ENCODE results near the gene AP3B2. TPM values are rescaled to one million over a fixed set of nuclear protein-coding genes. Genes with fewer than 3 reads are reported as not detected.

AP3B2 gene
- polyA plus RNA-seq, 1 experiment: 0.22 TPM

- DNase-seq (ENCODE audit: low read depth, low spot score): no peak
- Histone ChIP-seq H3K27ac (ENCODE audit: low read depth, low read length) (no peak overlapping the region), H3K4me3 (ENCODE audit: low read depth, low read length) (no peak overlapping the region), H3K9me3 (ENCODE audit: control insufficient read depth, insufficient read depth, low read length) (peaks cover 11% of the 10 kb centered on the region; the same call in 1 of the 2 replicates), H3K27me3 (ENCODE audit: control insufficient read depth, insufficient read depth, low read length) (peaks cover 32% of the 10 kb centered on the region)
- POLR2A ChIA-PET: no interaction called here
- TF ChIP-seq CTCF (IDR thresholded peaks at IDR 0.05; ENCODE audit: low read depth, low read length): no peak
- CTCF ChIA-PET: no interaction called here
Measured at GRCh38 chr15:82650046-82650670, 59.5 kb downstream of the AP3B2 start.

- CTCF ChIA-PET: no interaction called here
Measured at GRCh38 chr15:82649226-82649999, 60.3 kb downstream of the AP3B2 start.

GRCh38 chr15:82648257-82649103, 61.2 kb downstream of the AP3B2 start:
- peak overlapping the region; percentile 43 for H3K4me3 ChIP-seq (ENCODE audit: low read depth, low read length)
- ChIA-PET POLR2A (no interaction called here), CTCF (no interaction called here)
- no peak for DNase-seq (ENCODE audit: low read depth, low spot score)
- H3K9me3 ChIP-seq (ENCODE audit: control insufficient read depth, insufficient read depth, low read length): peaks cover 11% of the 10 kb centered on the region; the same call in 1 of the 2 replicates
- no peak overlapping the region for H3K27ac ChIP-seq (ENCODE audit: low read depth, low read length)
- H3K27me3 ChIP-seq (ENCODE audit: control insufficient read depth, insufficient read depth, low read length): peaks cover 39% of the 10 kb centered on the region
- peak; percentile 20; the same call in 1 of the 2 replicates for TF ChIP-seq CTCF (IDR thresholded peaks at IDR 0.05; ENCODE audit: low read depth, low read length)

More at GRCh38 chr15:82649226-82649999, 60.3 kb downstream of the AP3B2 start:
- Histone ChIP-seq H3K4me3 (ENCODE audit: low read depth, low read length) (no peak overlapping the region), H3K27ac (ENCODE audit: low read depth, low read length) (no peak overlapping the region), H3K9me3 (ENCODE audit: control insufficient read depth, insufficient read depth, low read length) (peaks cover 11% of the 10 kb centered on the region; the same call in 1 of the 2 replicates), H3K27me3 (ENCODE audit: control insufficient read depth, insufficient read depth, low read length) (peaks cover 34% of the 10 kb centered on the region)
- no peak for DNase-seq (ENCODE audit: low read depth, low spot score)
- POLR2A ChIA-PET: no interaction called here
- TF ChIP-seq CTCF (IDR thresholded peaks at IDR 0.05; ENCODE audit: low read depth, low read length): no peak

- ChIA-PET POLR2A (no interaction called here), CTCF (no interaction called here)
- no peak overlapping the region for H3K27ac ChIP-seq (ENCODE audit: low read depth, low read length)
- peak overlapping the region; percentile 50 for H3K4me3 ChIP-seq (ENCODE audit: low read depth, low read length)
- peaks cover 11% of the 10 kb centered on the region; the same call in 1 of the 2 replicates for H3K9me3 ChIP-seq (ENCODE audit: control insufficient read depth, insufficient read depth, low read length)
- no peak for TF ChIP-seq CTCF (IDR thresholded peaks at IDR 0.05; ENCODE audit: low read depth, low read length)
- no peak for DNase-seq (ENCODE audit: low read depth, low spot score)
- peaks cover 39% of the 10 kb centered on the region for H3K27me3 ChIP-seq (ENCODE audit: control insufficient read depth, insufficient read depth, low read length)
Measured at GRCh38 chr15:82647835-82648256, 61.8 kb downstream of the AP3B2 start.
